Fibroblast of skin of scalp (primary cell): Measurements from ENCODE around the gene LRRC42. TPM values are rescaled to one million over a fixed set of nuclear protein-coding genes. Genes with fewer than 3 reads are reported as not detected.

ENCODE experiments used
- DNase-seq: peaks from one replicate; pipeline ENCODE4 v3.0.0-alpha.2; 2013
- polyA plus RNA-seq, 2 experiments: library from polyadenylated mRNA; unstranded; fragments of 120-200 nt; gene quantifications; one replicate each; pipeline ENCODE4 v1.2.1, GENCODE V29; 2013; ENCODE audit not compliant: insufficient read length in 2 of 2

Gene LRRC42
- 48.1 TPM for polyA plus RNA-seq (2013, experiment 1 of 2; ENCODE audit: insufficient read length)
- polyA plus RNA-seq (2013, experiment 2 of 2; ENCODE audit: insufficient read length): 44.4 TPM

- DNase-seq: no peak
These were observed at the start of gene LRRC42 for GRCh38 chr1:53946252-53947171. LRRC42 (plus strand) TSS chr1:53946350; CDS start chr1:53952000, 5,650 bp downstream.

- peak; percentile 81 for DNase-seq
These were observed 49.4 kb upstream of the LRRC42 start for GRCh38 chr1:53896635-53897229.

- peak; percentile 49 for DNase-seq
These were observed 46.9 kb upstream of the LRRC42 start for GRCh38 chr1:53899206-53899628.

- DNase-seq: no peak
These were observed 46.4 kb upstream of the LRRC42 start for GRCh38 chr1:53899708-53900107.

GRCh38 chr1:53902235-53903138, 43.7 kb upstream of the LRRC42 start:
- no peak for DNase-seq

- no peak for DNase-seq
These were observed 40.6 kb upstream of the LRRC42 start for GRCh38 chr1:53905509-53905908.

GRCh38 chr1:53906121-53906520, 40.0 kb upstream of the LRRC42 start:
- DNase-seq: no peak

GRCh38 chr1:53909946-53910345, 36.2 kb upstream of the LRRC42 start:
- no peak for DNase-seq

GRCh38 chr1:53911442-53911841, 34.7 kb upstream of the LRRC42 start:
- no peak for DNase-seq

- no peak for DNase-seq
These were observed 32.7 kb upstream of the LRRC42 start for GRCh38 chr1:53913352-53914033.

GRCh38 chr1:53918343-53918742, 27.8 kb upstream of the LRRC42 start:
- DNase-seq: no peak

GRCh38 chr1:53919675-53920066, 26.5 kb upstream of the LRRC42 start:
- peak; percentile 23 for DNase-seq

- DNase-seq: no peak
These were observed 18.7 kb upstream of the LRRC42 start for GRCh38 chr1:53927376-53927881.

- peak; percentile 62 for DNase-seq
These were observed 16.7 kb upstream of the LRRC42 start for GRCh38 chr1:53929246-53929960.

- DNase-seq: no peak
These were observed 15.2 kb upstream of the LRRC42 start for GRCh38 chr1:53930932-53931331.

- no peak for DNase-seq
These were observed 14.6 kb upstream of the LRRC42 start for GRCh38 chr1:53931523-53931922.

GRCh38 chr1:53934170-53934765, 11.9 kb upstream of the LRRC42 start:
- DNase-seq: no peak

GRCh38 chr1:53936430-53936829, 9.7 kb upstream of the LRRC42 start:
- DNase-seq: no peak

GRCh38 chr1:53938136-53938830, 7.9 kb upstream of the LRRC42 start:
- DNase-seq: no peak
